Stimulated activated CD4-positive, alpha-beta T cell treated with anti-CD3 and anti-CD28 coated beads, Interleukin-12 subunit alpha, Interleukin-12 subunit beta, amount 100 ng/mL, for 24 hours (primary cell): ENCODE measurements around the gene CNTNAP4.
A peak's percentile ranks its signal among the peaks of the same experiment; 100 is the strongest.

Experiments used
- DNase-seq, 2 experiments: peaks; one replicate each; pipeline ENCODE4 v3.0.0-alpha.2; 2020; ENCODE audit warnings: low read depth in 2 of 2

CNTNAP4 gene

DNA sequence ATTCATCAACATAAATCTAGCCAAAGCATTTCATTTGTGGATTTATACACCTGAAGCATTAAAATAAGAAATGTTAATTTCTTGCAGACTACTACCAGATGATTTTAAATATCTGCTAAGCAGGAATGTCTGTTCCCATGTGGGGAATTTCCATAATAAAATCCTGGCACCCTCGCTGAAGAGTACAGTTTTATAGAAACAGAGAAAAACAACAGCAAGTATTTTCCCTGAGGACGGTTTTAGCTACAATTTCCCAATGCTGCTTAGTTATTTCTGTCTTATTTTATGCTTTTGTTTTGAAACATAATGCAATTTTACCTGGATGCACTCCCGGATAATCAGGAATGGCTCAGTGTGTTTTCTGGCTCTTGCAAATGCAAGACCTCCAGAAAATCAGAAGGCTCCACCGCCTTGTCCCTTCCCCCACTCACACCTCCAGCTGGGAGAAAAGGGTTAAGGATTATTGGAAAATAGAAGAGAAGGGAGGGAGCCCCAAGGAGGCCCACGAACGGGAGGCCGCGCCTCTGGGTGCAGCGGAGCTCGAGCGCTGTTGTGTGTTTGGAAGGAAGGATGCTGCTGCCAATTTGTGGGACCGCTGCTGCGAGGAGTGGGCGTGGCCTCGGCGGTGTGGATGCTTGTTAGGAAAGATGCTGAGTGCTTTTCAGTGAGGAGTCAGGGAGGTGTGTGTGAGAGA lies at the start of gene CNTNAP4:
Gene CNTNAP4 (plus strand): TSS at position 657 of the 694 bp plus-strand sequence. CDS start 262 bp downstream, outside the sequence.
- DNase-seq, result no peak

DNA sequence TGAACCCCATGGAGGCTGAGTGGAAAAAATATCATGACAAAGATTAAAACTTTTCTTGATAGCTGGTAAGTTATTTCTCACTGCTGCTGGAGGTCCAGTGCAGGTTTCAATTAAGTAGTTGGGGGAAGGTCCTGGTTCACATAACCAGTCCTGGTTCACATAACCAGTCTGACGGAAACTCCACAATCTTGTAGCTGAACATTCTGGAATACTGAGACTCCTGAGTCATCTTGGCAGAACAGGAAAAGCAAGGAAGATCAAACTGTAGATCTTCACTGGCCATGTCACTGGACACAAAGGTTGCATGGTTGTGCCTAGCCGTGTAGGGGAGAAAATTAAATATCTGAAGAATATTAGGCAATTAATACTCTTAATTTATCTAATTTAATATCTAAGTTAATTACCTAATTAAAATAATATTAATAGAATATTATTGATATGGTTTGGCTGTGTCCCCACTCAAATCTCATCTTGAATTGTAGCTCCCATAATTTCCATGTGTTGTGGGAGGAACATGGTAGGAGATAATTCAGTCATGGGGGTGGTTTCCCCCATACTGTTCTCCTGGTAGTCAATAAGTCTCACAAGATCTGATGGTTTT lies 48.6 kb upstream of the CNTNAP4 start:
- DNase-seq, result no peak

DNA sequence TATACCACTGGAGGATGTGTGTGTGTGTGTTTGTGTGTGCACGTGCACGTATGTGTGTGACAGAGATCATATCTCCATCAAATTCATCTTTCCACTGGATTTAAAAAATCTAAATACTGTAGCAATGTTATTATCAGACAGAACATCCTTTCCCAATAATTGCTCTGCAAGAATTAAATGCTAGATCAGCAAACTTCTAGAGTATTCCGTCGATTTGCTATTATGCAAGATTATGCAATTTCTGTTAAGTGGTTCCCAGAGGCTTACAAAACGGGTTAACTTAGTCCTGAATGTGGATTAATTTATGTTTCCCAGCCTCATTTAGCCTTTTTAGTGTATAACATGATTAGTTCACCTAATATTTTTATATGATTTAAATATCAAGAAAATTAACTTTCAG lies 44.5 kb upstream of the CNTNAP4 start:
- no peak for DNase-seq

DNA sequence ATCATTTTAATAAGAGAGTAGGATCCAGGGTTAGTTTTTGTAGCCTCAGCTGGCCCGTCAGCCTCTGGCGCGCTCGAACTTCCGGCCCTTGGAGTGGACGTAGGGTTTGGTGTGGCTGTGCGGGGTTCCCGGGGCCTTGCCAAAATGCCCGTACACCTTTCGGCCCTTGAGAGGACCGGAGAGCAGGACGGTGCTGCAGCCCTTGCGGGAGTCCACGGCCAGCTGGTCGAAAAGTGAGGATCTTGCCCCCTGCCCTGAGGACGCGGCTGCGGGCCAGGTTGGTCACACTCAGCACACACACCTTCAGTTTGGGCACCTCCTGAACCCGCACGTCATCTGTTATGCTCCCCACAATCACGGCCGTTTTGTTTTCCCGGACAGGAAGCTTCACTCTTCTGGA lies 42.2 kb upstream of the CNTNAP4 start:
- no peak for DNase-seq

DNA sequence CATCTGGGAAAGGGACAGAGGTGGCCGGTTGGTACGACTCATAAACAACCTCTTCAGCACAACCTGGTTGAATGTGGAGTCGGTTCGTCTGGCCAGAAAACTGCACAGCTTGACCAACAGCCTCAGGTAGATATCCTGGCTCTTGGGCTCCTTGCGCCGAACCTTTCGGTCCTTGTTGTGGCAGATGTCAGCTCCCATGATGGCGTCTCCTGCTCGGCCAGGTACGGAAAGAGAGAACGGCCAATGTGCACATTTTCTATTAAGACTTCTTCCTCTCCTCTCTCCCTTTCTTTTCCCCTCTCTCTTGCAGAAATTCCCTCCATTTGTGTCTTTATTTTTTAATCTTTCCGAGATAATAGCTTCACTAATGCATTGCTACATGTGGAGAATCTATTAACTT lies 41.8 kb upstream of the CNTNAP4 start:
- DNase-seq, result no peak

DNA sequence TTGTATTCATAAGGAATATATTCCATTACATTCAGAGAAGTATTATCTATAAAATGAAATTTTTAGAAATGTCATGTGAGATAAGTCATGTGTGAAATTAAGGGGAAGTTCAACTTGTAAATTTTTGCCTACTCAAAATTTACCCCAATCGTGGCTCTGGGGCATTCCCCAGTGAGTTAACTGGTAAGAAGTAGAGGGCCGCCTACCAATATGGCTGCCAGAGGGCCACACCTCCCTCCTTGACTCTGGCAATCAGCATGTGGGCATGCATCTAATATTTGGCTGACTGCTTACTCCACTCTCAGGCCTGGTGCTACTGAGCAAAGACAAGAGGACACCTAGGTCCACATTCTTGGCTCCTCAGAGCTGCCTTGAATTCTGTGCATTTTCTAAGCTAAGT lies 39.7 kb upstream of the CNTNAP4 start:
- no peak for DNase-seq

DNA sequence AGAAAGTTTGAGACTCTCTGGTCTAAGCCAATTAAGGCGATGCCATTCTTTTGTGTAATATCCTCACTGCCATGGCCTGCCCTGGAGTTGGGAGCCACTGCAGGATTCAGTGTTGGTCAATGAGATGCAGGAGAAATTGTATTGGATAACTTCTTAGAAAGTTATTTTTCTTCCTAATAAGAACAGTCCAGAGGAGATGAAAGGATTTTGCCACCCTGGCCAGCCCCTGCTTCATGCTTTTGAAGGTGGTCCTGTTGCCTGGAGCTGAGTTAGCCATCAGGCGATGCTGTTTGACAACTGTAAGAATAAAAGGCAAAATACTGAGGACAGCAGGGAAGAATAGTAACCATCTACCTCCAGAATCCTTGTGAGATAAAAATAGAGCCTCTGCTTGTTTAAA lies 35.4 kb upstream of the CNTNAP4 start:
- DNase-seq, result no peak

DNA sequence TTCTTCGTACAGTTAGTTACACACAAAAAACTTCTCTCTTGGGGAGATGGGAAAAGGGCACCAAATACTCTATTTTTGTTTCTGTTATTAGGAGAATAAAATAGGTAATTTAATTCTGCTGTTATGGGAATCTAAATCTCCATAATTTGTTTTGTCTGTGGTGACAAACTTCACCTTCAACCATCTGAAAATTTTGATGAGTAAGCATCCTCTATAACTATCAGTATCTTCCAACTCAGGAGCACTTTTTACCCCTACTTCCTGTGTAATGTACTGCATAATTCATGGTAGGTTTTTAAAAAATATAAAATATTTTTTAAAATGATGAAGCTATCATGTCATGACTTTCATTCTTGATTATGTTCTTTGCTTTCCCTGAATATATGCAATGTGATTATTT lies 33.6 kb upstream of the CNTNAP4 start:
- no peak for DNase-seq

DNA sequence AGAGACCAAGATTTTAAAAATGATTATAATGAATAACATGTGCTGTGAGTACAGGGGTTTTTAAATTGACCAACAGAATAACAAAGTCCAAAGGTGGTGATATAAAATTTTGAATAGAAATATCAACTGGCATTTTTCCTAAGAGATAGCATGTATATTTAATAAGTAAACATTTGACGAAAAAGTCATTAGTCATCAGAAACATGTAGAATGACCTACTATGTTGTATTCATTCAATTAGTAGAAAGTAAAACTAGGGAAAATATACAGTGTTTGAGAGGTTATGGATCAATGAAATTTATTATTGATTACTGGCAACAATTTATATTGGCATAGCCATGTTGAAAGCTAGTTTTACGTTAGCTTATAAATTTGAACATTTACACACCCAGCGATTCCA lies 30.6 kb upstream of the CNTNAP4 start:
- DNase-seq, result no peak

DNA sequence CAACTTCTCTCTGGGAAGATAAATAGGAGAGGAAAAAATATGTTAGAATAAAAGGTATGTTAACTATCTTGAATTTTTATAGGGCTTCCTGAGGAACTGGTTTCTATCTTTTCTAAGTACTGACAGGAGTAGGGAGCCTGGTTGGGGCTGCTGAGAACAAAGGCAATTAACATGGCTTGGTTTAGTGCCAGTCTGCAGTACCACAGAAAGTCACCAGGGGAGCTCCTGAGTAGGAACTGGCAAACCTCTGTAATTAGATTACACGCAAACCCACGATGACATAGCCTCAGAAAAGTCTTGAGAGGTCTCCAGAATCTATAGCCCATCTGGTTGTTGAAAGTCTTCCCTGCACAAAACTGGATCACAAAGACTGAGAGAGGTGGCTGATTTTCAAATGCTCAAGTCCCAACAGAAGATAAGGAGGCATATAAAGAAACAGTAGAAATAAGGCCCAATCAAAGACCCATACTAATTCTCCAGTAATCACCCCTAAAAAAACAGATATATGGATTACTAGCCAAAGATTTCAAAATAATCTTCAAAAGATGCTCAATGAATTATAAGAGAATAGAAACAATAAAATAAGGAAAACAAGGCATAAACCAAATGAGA lies 11.7 kb upstream of the CNTNAP4 start:
- peak in 1 of 2 experiments; percentile 7 for DNase-seq

DNA sequence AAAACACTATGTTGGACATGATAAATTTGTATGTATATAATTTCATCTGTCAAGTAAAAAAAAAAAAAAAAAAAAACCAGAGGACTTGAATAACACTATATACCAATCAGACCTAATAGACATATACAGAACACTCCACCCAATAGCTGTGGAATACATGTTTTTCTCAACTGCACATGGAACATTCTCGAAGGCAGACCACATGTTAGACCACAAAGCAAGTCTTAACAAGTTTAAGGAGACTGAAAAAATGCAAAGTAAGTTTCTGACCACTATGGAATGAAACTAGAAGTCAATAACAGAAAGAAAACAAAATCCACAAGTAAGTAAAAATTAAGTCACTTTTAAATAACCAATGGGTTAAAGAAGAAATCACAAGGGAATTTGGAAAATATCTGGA lies 8.4 kb upstream of the CNTNAP4 start:
- no peak for DNase-seq

DNA sequence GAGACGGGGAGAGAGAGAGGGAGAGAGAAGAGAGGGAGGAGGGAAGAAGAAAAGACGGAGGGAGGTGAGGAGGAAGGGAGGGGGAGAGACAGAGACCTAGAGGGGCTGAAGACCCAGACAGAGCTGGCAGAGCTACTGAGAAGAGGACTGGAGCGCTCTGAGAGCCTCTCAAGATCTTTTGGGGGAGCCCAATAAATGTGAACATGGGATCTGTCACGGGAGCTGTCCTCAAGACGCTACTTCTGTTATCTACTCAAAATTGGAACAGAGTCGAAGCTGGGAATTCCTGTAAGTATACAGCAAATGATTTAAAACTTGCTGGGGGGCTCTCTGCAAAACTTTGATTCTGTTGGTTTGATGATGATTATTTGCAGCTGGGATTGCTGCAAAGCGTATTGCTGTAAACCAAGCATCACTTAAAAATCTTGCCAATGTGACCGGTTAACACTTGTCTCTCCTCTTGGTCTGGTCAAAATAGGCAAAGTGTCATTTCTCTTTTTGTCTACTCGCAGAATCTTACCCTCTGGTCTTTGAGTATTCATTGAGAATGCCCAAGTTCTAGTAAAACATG lies 344 bp downstream of the CNTNAP4 start:
- DNase-seq, result no peak

DNA sequence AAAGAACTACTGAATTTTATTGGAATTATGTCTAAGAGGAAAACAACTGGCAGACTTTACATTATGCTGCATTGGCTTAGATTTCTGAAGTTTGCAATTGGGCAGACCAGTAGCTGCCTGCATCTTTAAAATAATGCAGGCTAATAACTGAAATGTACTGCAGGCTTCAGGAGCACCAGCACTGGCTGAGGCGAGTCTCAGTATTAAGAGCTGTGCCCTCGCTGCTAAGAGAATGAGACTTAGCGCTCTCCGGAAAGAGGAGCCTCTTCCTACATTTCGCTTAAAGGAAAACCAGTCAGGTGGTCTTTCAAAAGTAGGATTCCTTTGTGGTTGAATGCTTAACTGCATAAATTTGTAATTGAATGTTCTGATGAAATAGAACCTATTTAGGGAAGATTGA lies 885 bp downstream of the CNTNAP4 start:
- no peak for DNase-seq

DNA sequence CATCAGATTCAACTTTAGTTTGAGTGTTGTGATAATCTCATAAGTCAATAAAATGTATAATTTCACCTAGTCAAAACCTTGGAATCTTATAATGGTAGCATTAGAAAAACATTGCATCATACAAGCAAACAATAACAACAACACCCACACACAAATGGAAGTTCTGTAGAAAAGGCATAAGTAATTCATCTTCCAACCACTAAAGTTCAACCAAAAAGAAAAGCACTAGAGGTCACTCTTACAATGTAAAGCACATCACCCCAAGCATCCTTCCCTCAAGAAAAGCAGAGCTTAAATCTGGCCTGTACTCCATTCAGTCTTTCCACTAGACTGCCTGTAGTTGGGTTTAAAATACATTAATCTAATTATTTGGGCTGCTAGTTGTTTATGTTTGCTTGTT lies 1.8 kb downstream of the CNTNAP4 start:
- no peak for DNase-seq

DNA sequence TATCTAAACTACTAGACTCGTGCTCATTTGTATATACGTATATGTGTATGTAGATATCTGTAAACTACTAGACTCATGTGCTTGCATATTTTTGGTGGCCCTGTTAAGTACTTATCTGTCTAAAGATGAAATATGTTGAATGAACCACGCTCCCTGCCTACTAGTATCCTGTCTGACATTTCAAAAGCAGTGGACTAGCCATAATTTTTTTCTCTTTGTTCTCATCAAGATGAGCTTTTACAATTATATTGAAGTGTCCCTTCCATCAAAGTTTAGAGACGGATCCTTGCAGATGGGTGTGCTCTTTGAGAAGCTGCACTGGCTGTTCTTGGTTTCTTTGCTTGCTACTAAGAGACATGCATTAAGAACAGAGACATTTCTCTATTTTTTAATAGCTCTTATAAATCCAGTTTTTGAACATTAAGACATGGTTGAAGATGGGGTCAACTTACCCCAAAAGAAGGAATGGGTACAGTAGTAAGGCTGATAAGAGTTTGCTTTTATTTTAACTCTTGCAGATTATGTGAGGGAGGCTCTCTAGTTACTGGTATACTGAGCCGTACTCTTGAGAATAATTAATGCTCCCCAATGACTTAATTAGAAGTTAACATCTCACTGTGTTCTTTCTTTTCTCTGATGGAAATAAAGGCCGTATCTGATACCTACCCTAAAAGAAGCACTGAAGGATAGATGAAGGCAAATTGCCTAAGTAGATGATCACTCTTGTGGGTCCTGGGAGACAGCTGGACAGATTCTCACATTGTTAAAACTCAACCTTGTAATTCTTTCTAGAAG lies 3.4 kb downstream of the CNTNAP4 start:
- no peak for DNase-seq

DNA sequence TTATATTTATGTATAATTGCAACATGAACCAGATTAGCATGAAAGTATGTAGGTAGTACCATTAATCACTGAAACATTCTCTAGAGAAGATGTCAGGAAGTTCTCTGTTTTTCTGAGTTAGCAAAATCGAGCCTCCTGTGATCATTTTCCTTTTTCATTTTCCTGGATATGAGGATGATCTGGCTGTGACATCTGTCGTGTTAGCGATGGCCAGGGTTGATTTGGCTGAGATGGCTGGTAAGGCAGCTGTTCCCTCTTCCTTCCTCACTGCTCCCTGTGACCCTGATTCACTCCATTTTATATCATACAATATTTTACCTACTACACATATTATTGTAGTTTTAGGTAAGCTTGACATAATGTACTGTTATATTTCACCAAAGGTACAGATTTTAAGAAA lies 10.3 kb downstream of the CNTNAP4 start:
- DNase-seq, result no peak

DNA sequence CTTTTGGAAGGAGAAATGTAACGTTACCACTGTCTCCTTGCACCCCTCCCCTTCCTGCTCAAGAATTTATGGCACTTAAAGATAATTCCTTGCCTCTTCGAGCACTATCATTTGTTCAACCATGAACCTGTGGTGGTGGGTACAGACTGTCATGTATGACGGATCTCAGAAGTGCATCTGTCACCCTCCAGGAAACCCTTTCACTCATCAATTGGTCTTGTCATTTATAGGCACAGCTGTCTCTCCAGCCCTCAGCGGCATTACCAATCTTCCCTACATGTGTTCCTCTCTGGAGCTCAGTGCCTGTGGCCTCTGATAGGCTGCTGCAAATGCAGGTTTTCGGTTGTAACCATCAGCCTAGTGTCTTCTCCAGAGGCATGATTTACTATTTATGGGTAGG lies 15.0 kb downstream of the CNTNAP4 start:
- DNase-seq, result no peak

DNA sequence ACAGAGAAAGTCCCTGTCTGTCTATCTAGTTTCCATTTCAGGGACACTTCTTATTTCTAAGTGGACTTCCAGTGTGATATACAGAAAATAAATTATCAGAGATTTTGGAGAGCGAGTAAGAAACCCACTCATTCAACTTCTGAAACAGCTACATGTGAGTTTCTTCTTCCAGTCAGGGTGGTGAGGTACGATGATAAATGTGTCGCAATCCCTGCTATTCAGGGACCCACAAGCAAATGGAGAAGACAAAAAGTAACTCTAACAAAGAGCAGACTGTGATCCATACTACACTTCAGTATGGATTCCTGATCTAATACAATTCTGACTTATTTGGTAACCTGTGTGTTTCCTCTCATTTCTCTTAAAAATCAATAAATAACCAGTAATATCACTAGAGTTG lies 16.8 kb downstream of the CNTNAP4 start:
- no peak for DNase-seq

DNA sequence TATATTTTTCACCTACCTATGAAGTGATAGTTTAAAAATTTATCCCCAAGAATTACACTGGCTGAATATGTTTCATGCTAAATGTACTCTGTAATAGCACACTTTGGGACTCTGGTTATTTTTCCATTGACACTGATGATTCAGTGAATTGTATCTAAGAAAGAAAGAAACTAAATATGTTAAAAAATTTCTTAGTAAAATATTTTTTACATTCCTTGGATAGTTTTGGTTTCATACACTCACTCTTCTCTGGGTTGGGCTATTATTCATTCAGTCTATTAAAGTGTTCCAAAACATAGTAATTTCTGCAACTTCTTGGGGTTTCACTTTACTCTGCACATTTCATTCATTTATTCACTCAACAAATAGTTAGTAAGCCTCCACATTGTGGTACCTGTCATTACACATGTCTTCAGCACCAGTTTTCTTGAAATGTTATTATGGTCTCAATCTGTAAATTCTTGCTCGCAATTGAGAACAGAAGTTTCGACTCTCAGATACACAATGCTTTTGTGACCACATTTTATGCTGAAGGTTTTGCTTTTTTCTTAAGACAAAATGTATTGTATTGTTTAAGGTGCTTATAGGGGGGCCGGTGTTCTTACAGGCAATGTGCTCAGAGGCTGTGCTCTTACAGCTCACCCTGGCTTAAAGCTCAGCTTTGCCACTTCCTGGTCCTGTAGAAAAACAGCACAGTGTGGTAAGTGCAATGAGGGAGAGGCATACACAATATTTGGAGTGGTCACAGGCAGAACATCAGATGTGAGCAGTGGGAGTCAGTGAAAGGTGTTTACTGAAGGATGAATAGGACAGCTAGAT lies 17.4 kb downstream of the CNTNAP4 start:
- DNase-seq, result no peak

DNA sequence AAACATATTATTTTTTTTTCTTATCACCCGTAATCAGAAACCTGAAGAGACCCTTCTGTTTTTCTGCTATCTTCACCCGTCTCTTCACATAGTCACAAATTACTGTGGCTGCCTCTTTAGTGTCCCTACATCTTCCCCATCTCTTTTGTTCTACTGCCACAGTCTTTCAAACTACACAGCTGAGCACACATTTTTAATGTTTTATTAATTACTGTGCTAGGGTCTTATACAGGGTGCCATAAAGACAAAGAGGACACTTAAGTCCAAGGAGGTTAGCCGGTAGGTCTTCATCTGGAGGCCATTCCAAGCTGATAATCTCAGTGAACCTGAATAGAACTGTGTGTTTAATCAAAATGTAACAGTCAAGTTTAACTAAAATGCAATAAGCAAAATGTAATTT lies 20.7 kb downstream of the CNTNAP4 start:
- no peak for DNase-seq

DNA sequence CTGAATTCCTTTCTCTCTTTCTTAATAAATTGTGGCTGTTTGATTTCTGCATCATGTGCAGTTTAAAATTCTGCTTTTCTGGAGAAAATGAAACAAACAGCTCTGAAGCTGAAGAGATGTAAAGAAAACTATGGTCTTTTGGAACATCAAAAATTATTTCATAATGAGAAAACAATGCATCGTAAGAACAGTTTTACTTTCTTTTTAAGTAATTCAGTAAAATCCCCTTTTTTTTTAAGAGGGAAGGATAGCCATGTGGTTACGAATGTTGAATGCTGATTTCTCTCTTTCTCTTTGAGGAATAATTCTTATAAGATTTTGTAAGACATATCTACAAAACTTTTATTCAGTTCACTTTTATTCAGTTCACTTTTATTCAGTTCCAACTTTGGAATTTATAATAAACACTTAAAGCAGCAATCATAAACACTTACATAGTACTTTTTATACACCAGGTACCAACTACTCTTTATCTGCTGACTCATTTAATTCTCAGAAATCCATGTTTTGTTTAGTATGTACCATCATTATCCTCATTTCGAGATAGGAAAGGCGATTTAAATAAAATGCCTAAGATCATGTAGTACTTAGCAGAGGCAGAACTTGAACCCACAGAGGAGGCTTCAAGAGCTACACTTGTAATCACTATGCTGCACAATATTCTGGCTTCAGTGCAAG lies 26.6 kb downstream of the CNTNAP4 start:
- DNase-seq, result no peak
